HG03196 (cell line): ENCODE data around the gene BCL2L13.

Experiments used
- ATAC-seq: cut with Tn5 transposase; IDR thresholded peaks from one replicate; pipeline ENCODE4 v1.9.1; 2021; ENCODE audit not compliant: unreplicated experiment

Gene BCL2L13

DNA sequence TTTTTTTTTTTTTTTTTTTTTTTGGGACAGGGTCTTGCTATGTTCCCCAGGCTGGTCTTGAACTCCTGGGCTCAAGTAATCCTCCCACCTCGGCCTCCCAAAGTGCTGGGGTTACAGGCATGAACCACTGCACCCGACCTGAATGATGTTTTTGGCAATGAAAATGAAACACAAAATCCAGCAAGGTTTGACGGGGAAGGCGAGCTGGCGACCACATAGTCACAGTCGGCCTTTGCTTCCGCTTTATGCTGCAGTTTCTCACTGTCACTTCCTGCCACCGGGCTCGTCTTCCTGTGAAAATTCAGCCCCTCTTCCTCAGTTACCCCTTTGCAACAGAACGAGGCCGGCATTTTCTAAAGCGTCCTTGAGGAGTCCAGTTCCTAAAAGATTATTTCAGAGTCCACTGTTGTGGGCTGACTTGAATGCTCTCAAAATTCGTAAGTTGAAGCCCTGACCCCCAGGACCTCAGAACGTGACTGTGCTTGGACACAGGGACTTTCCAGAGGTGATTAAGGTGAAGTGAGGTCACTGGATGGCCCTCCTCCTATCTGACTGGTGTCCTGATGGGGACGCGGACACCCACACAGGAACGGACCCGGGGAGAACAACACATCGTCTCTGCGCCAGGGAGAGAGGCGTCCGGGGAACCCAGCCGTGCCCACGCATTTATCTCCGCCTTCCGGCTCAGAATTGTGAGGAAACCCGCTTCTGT lies 138.6 kb downstream of the BCL2L13 start:
- ATAC-seq: no peak

DNA sequence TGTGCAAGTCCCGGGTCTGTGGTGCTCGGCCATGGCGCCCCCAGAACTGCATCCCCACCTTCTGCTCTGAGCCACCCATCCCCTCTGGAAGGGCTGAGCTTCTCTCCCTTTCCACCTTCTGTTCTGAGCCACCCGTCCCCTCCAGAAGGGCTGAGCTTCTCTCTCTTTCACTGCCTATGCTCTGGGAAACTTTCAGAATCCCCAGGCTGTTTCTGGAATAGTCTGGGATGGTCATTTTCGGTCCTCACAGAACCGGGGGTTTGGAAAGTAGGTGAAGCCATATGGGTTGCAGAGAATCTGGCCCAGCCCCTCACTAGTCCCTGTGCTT lies 139.1 kb downstream of the BCL2L13 start:
- no peak for ATAC-seq

DNA sequence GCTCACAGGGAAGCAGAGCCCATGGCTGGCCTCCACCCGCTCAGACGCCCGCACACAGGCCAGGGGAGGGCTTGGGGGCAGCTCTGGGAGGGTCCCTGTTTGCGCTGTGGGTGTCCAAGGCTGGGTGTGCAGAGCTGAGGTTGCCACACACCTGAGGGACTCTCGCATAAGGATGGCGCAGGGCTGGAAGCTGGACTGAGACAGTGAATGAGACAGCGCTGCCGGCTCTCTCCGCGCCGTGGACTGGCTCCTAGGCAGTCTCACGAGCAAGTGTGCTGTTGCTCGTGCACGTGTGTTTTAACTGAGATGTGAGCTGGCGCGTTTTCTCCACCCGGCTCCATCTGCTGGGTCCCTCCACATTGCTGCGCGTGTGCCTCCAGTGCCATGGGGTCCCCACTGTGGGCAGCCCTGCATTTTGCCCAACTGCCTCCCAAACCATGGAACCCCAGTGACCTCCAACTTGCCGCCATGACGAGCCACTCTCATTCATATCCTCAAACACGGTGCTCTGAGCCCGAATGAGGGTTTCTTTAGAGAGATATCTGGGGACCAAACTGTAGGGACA lies 139.9 kb downstream of the BCL2L13 start:
- no peak for ATAC-seq

DNA sequence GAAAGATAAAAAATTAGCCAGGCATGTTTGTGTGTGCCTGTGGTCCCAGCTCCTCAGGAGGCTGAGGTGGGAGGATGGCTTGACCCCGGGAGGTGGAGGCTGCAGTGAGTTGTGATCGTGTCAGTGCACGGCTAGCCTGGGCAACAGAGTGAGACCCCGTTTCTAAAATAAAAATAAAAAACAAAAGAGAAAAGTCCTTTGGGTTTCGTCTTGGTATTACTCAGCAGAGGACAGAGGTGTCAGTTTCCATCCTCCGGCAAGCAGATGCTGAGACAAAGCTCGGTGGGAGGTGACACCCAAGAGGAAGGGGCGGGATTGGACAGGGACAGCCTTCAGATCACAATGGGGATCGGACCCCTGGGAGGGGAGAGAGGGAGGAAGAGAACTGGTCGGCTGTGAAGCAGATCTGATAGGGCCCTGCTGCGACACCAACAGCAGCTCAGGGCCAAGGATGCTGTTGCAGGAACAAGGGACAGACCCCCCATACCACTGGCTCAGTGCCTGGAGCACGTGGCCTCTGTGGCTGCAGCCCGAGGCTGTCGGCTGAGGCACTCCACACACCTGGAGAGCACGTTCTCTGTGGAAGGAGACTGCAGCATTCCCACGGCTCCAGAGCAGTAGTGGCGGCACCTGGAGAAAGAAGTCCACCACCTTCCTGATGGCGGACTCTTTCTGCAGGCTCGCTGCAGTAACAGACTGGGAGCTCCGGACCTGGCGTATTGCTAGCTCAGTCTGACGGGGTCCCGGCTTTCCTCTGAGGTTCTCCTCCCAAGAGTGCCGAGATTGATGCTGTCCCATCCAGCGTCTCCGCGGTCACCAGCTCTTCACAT lies 140.9 kb downstream of the BCL2L13 start:
- no peak for ATAC-seq

DNA sequence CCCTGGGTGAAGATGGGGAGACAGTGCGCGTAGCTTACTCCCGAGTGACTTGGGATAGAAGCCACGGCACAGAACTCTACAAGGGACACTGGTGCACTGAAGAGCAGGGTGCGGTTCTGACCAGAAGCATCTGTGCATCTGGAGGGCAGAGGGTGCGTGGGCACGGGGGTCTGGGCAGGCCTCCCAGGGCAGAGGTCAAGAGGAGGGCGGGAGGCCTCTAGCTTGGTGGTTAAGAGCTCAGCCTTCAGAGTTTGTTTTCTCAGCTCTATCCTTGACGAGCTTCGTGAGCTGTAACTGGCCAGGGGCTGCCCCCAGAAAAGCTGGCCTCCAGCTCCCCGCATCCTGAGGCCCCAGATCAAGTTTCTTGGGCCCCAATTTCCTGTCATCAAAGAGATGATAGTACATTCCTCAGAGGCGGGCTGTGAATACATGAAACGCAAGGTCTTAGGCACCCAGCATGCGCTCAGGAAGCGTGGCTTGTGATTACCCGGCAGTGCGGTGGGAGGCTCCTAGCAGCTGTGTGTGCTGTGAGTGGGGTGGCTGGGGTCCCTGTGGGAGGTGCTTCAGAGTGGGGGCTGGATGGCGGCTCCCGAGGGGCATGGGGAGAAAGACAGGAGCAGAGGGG lies 141.7 kb downstream of the BCL2L13 start:
- no peak for ATAC-seq
